CD4-positive, alpha-beta T cell treated with Interleukin-21 for 1 hour (primary cell): Measurements from ENCODE around the gene PARP4.
A peak's percentile ranks its signal among the peaks of the same experiment; 100 is the strongest.
"Not testable (repeated sequence)": the region's sequence is repeated elsewhere in the genome, so short reads cannot be mapped to it uniquely, and the experiment has no call there.

Source experiments
- DNase-seq: peaks from one replicate; pipeline ENCODE4 v3.0.0-alpha.2; 2020

Gene PARP4

GRCh38 chr13:24505256-24505655 is 7.3 kb downstream of the PARP4 start:
- no peak for DNase-seq

- DNase-seq: no peak
Observed at GRCh38 chr13:24503379-24503696, 9.2 kb downstream of the PARP4 start.

- DNase-seq: no peak
Observed at GRCh38 chr13:24502533-24503378, 9.8 kb downstream of the PARP4 start.

GRCh38 chr13:24500977-24501376 is 11.6 kb downstream of the PARP4 start:
- DNase-seq: no peak

GRCh38 chr13:24497742-24498141 is 14.8 kb downstream of the PARP4 start:
- DNase-seq: no peak

- not testable (repeated sequence) for DNase-seq
Observed at GRCh38 chr13:24496295-24496694, 16.3 kb downstream of the PARP4 start.

- DNase-seq: no peak
Observed at GRCh38 chr13:24495151-24495729, 17.3 kb downstream of the PARP4 start.

GRCh38 chr13:24493356-24493755 is 19.2 kb downstream of the PARP4 start:
- DNase-seq: no peak

GRCh38 chr13:24491845-24492244 is 20.7 kb downstream of the PARP4 start:
- DNase-seq: no peak

- no peak for DNase-seq
Observed at GRCh38 chr13:24489721-24490120, 22.9 kb downstream of the PARP4 start.

GRCh38 chr13:24488092-24488491 is 24.5 kb downstream of the PARP4 start:
- not testable (repeated sequence) for DNase-seq

- not testable (repeated sequence) for DNase-seq
Observed at GRCh38 chr13:24486017-24486657, 26.4 kb downstream of the PARP4 start.

GRCh38 chr13:24473686-24474085 is 38.9 kb downstream of the PARP4 start:
- DNase-seq: no peak

GRCh38 chr13:24472129-24472528 is 40.4 kb downstream of the PARP4 start:
- DNase-seq: not testable (repeated sequence)

- DNase-seq: no peak
Observed at GRCh38 chr13:24463078-24463477, 49.5 kb downstream of the PARP4 start.

GRCh38 chr13:24460256-24460655 is 52.3 kb downstream of the PARP4 start:
- no peak for DNase-seq

GRCh38 chr13:24459726-24460125 is 52.9 kb downstream of the PARP4 start:
- no peak for DNase-seq

- peak; percentile 5 for DNase-seq
Observed at GRCh38 chr13:24459234-24459633, 53.3 kb downstream of the PARP4 start.

- no peak for DNase-seq
Observed at GRCh38 chr13:24458736-24459135, 53.8 kb downstream of the PARP4 start.

- DNase-seq: no peak
Observed at GRCh38 chr13:24456396-24456795, 56.2 kb downstream of the PARP4 start.

- DNase-seq: no peak
Observed at GRCh38 chr13:24454056-24454455, 58.5 kb downstream of the PARP4 start.

GRCh38 chr13:24452044-24452443 is 60.5 kb downstream of the PARP4 start:
- DNase-seq: no peak

- no peak for DNase-seq
Observed at GRCh38 chr13:24450530-24450929, 62.0 kb downstream of the PARP4 start.

GRCh38 chr13:24444851-24445250 is 67.7 kb downstream of the PARP4 start:
- not testable (repeated sequence) for DNase-seq
